Activated CD4-positive, alpha-beta T cell treated with anti-CD3 and anti-CD28 coated beads, Interleukin-2, amount 50 U/mL, for 48 hours (primary cell): ENCODE results near the gene SLC16A6.
"Not testable (repeated sequence)": the region's sequence is repeated elsewhere in the genome, so short reads cannot be mapped to it uniquely, and the experiment has no call there.

Source experiments
- DNase-seq, 2 experiments: peaks; one replicate each; pipeline ENCODE4 v3.0.0-alpha.2; 2020

SLC16A6 gene

GRCh38 chr17:68309066-68309670 lies 18.2 kb upstream of the SLC16A6 start:
- DNase-seq: not testable (repeated sequence)

GRCh38 chr17:68308486-68308885 lies 17.6 kb upstream of the SLC16A6 start:
- not testable (repeated sequence) for DNase-seq

GRCh38 chr17:68307443-68307842 lies 16.5 kb upstream of the SLC16A6 start:
- DNase-seq: no peak

GRCh38 chr17:68306819-68307218 lies 15.9 kb upstream of the SLC16A6 start:
- DNase-seq: no peak

GRCh38 chr17:68305142-68305541 lies 14.2 kb upstream of the SLC16A6 start:
- no peak for DNase-seq

GRCh38 chr17:68304706-68305105 lies 13.8 kb upstream of the SLC16A6 start:
- no peak for DNase-seq

- no peak for DNase-seq
Observed at GRCh38 chr17:68302666-68303065, 11.7 kb upstream of the SLC16A6 start.

GRCh38 chr17:68302066-68302564 lies 11.2 kb upstream of the SLC16A6 start:
- DNase-seq: no peak

GRCh38 chr17:68301438-68301959 lies 10.6 kb upstream of the SLC16A6 start:
- no peak for DNase-seq

- no peak for DNase-seq
Observed at GRCh38 chr17:68299817-68300216, 8.9 kb upstream of the SLC16A6 start.

- DNase-seq: no peak
Observed at GRCh38 chr17:68298601-68299000, 7.7 kb upstream of the SLC16A6 start.

- DNase-seq: no peak
Observed at GRCh38 chr17:68297195-68297594, 6.3 kb upstream of the SLC16A6 start.

GRCh38 chr17:68296217-68297191 lies 5.6 kb upstream of the SLC16A6 start:
- peak; percentile 31 to 37 for DNase-seq

- peak; percentile 64 to 74 for DNase-seq
Observed at GRCh38 chr17:68295086-68295485, 4.2 kb upstream of the SLC16A6 start.

- DNase-seq: no peak
Observed at GRCh38 chr17:68294617-68295016, 3.7 kb upstream of the SLC16A6 start.

- no peak for DNase-seq
Observed at GRCh38 chr17:68294196-68294555, 3.2 kb upstream of the SLC16A6 start.

GRCh38 chr17:68293490-68294195 lies 2.7 kb upstream of the SLC16A6 start:
- DNase-seq: no peak

GRCh38 chr17:68292689-68293040 lies 1.7 kb upstream of the SLC16A6 start:
- no peak for DNase-seq

- peak; percentile 84 to 87 for DNase-seq
Observed at GRCh38 chr17:68291836-68292688, 1.1 kb upstream of the SLC16A6 start.

GRCh38 chr17:68290268-68290954 lies 516 bp downstream of the SLC16A6 start:
- DNase-seq: peak; percentile 58 to 69

- no peak for DNase-seq
Observed at GRCh38 chr17:68289936-68290267, 1.0 kb downstream of the SLC16A6 start.

- no peak for DNase-seq
Observed at GRCh38 chr17:68289473-68289872, 1.5 kb downstream of the SLC16A6 start.
